GM12892 (cell line): ENCODE measurements around the gene STEAP4.

Experiments
- POLR2A ChIP-seq: IDR thresholded peaks from 2 replicates; pipeline ENCODE4 v1.6.1; 2011; ENCODE audit warnings: low read depth, low read length, control low read depth
- POLR2AphosphoS5 ChIP-seq: IDR thresholded peaks from 2 replicates; pipeline ENCODE4 v1.6.1; 2011; ENCODE audit warnings: low read depth, low read length, control low read depth

- TF ChIP-seq POLR2A = no peak
- no peak for TF ChIP-seq POLR2AphosphoS5
Measured at GRCh38 chr7:88290491-88290890, 16.2 kb downstream of the STEAP4 start.
